Breast epithelium (tissue), 3 donors: ENCODE data around the gene CALR.

Experiments used
- CTCF ChIP-seq, 3 donors: fragments of 450-650 bp; IDR thresholded peaks; one replicate each; pipeline ENCODE4 v1.5.1; 2016 to 2017; ENCODE audit warnings: antibody characterized with exemption in 3 of 3, mild to moderate bottlenecking in 3 of 3, moderate library complexity in 3 of 3
- POLR2AphosphoS5 ChIP-seq, 3 donors: sonication (generic); formaldehyde crosslinking; IDR thresholded peaks; one replicate each; pipeline ENCODE4 v1.6.1; 2017; ENCODE audit warnings: antibody characterized with exemption in 3 of 3

GRCh38 chr19:12938779-12939601 lies 581 bp downstream of the CALR start:
- TF ChIP-seq POLR2AphosphoS5 (IDR thresholded peaks at IDR 0.05) = peak in 1 of 3 donors; percentile 12
- TF ChIP-seq CTCF (IDR thresholded peaks at IDR 0.05) = peak in 2 of 3 donors; percentile 39 to 49
